SK-N-MC (cell line): ENCODE data around the gene SLC10A7.

Experiments
- EZH2 ChIP-seq: fragments of 200-600 bp; sonication (generic); IDR thresholded peaks from one replicate; pipeline ENCODE4 v1.6.1; 2017; ENCODE audit warnings: antibody characterized with exemption
- POLR2AphosphoS5 ChIP-seq: IDR thresholded peaks from 2 replicates; pipeline ENCODE4 v1.6.1; 2012; ENCODE audit warnings: mild to moderate bottlenecking, low read depth, low read length, borderline replicate concordance

GRCh38 chr4:146506272-146506671, 15.5 kb downstream of the SLC10A7 start:
- TF ChIP-seq POLR2AphosphoS5: no peak
- no peak for TF ChIP-seq EZH2
